Adrenal gland (tissue), 12 donors: Measurements from ENCODE around the gene RUNX3. TPM values are rescaled to one million over a fixed set of nuclear protein-coding genes. Genes with fewer than 3 reads are reported as not detected.
A peak's percentile ranks its signal among the peaks of the same experiment; 100 is the strongest.

Experiments
- DNase-seq, 7 donors: peaks; one replicate each; pipeline ENCODE4 v3.0.0-alpha.2; 2019 to 2020
- H3K27ac ChIP-seq, 5 donors: fragments of 200-600 bp; sonication (generic) in 4 of 5; 1 replicate in 3 of 5; 2 replicates in 2 of 5; pipeline versions ENCODE4 v1.5.1 to v1.8.0; 2016 to 2020; ENCODE audit warnings: mild to moderate bottlenecking in 1 of 5
- H3K27me3 ChIP-seq: fragments of 200-600 bp; 2 replicates; pipeline ENCODE4 v1.8.0; 2021
- H3K36me3 ChIP-seq, 2 donors: fragments of 200-600 bp; replicated peaks in 1 of 2; 1 replicate in 1 of 2; 2 replicates in 1 of 2; pipeline versions ENCODE4 v1.5.1 to v1.8.0; 2018 to 2022
- H3K4me1 ChIP-seq, 2 donors: fragments of 200-600 bp; replicated peaks in 1 of 2; 1 replicate in 1 of 2; 2 replicates in 1 of 2; pipeline versions ENCODE4 v1.5.1 to v1.8.0; 2018 to 2021
- H3K4me3 ChIP-seq, 4 donors: fragments of 200-600 bp; sonication (generic) in 3 of 4; one replicate each; pipeline ENCODE4 v1.5.1; 2016 to 2018
- H3K9me3 ChIP-seq, 3 donors: fragments of 200-600 bp; sonication (generic) in 1 of 3; replicated peaks in 1 of 3; 1 replicate in 2 of 3; 2 replicates in 1 of 3; pipeline versions ENCODE4 v1.5.1 to v1.8.0; 2016 to 2021
- CTCF ChIP-seq, 6 experiments: fragments of 450-650 bp in 4 of 6; fragments of 200-600 bp in 2 of 6; sonication (generic) in 1 of 6; IDR thresholded peaks; 1 replicate in 5 of 6; 2 replicates in 1 of 6; pipeline versions ENCODE4 v1.5.1 to v1.8.0; 2016 to 2021; ENCODE audit warnings: antibody characterized with exemption in 6 of 6, mild to moderate bottlenecking in 2 of 6, moderate library complexity in 1 of 6
- POLR2A ChIP-seq, 2 donors: fragments of 450-650 bp; IDR thresholded peaks; one replicate each; pipeline ENCODE4 v1.6.1; 2017; ENCODE audit warnings: antibody characterized with exemption in 2 of 2, mild to moderate bottlenecking in 2 of 2, moderate library complexity in 1 of 2
- WGBS, 4 donors: extraction: QIAGEN DNeasy Blood & Tissue Kit in 2 of 4; methylation state at CpG; one replicate each; pipeline versions ENCODE4 v1.1.5 to v1.1.7; 2013 to 2017; 5-methylcytosine and 5-hydroxymethylcytosine counted together
- intact Hi-C, 2 donors: fragments of 100-400 bp; cut with DNase I; formaldehyde crosslinking; loops; one replicate each; pipeline versions ENCODE4 v1.14.1 to v1.15.0; 2022 to 2023
- polyA plus RNA-seq, 3 donors: library from polyadenylated mRNA; stranded (reverse); fragments of 200-250 nt in 2 of 3; fragments of 350-450 nt in 1 of 3; fragmentation: Illumina TruSeq in 1 of 3; extraction: RNeasy Lipid Tissue Mini Kit (QIAGEN cat#74804) in 1 of 3; gene quantifications; one replicate each; pipeline ENCODE4 v1.2.3, GENCODE V29; 2013 to 2014
- total RNA-seq, 9 donors: library from RNA; depleted of rRNA in 4 of 9; stranded (reverse); fragments of >200 nt in 4 of 9; fragments of 120-200 nt in 1 of 9; fragmentation: NEBNext Ultra II Directional in 1 of 9; extraction: Animal tissue kit (Norgen Biotek cat#: 25700) in 1 of 9; gene quantifications; one replicate each; pipeline versions ENCODE4 v1.1.0 to v1.2.4, GENCODE V29; 2013 to 2023
- donor health status: healthy with polysubstance abuse.
- donor health status: Bipolar disorder and iron deficiency.
- donor health status: DM: yes; HTN: yes; CAD: no.
- donor health status: DM: no; HTN: no; CAD: no.
- donor health status: DM: no; HTN: no; CAD: no.
- donor health status: DM: yes; HTN: yes; CAD: no.

The RUNX3 gene
- total and polyA plus RNA-seq, 12 donors: 0.06 to 7.5 (median 2.7) TPM

DNA sequence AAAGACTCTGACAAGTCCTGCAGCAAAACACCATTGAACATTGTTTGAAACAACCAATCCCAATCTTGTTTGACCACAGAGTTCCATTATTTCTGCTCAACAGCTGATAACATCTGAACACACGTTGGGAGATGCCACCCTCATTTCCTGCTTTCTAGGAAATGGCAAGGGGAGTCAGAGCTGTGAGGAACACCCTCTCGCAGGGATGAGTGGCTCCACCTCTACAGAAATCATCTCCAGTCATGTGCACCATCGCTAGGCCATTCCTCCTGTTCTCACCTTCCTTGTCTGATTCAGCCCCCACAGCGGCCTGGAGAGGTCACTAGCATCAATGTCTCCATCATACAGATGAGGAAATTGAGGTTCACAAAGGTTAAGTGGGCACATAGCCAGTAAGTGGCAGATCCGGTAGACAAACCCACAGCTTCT lies 22.4 kb upstream of the RUNX3 start:
- 45 to 65% (median 54%) methylated on average over 5 of the region's 5 CpGs for WGBS, 4 donors
- Histone ChIP-seq H3K27me3 (no peaks in the 10 kb centered on the region), H3K4me1 (no peaks in the 10 kb centered on the region), H3K27ac (no peak overlapping the region), H3K36me3 (no peaks in the 10 kb centered on the region), H3K4me3 (no peak overlapping the region), H3K9me3 (no peaks in the 10 kb centered on the region)
- DNase-seq: no peak
- TF ChIP-seq CTCF (IDR thresholded peaks at IDR 0.05) (no peak), POLR2A (IDR thresholded peaks at IDR 0.05) (no peak)
- intact Hi-C loops: no loop called here

GRCh38 chr1:24951810-24952412 lies 21.8 kb upstream of the RUNX3 start:
- no peak for DNase-seq
- intact Hi-C loops: no loop called here
- no peaks in the 10 kb centered on the region for H3K4me1 ChIP-seq
- H3K9me3 ChIP-seq: no peaks in the 10 kb centered on the region
- no peak overlapping the region for H3K27ac ChIP-seq
- H3K36me3 ChIP-seq: no peaks in the 10 kb centered on the region
- H3K4me3 ChIP-seq: no peak overlapping the region
- no peaks in the 10 kb centered on the region for H3K27me3 ChIP-seq
- TF ChIP-seq POLR2A (IDR thresholded peaks at IDR 0.05) (no peak), CTCF (IDR thresholded peaks at IDR 0.05) (no peak)
- WGBS, 4 donors: 77 to 90% (median 83%) methylated on average over 2 of the region's 2 CpGs

DNA sequence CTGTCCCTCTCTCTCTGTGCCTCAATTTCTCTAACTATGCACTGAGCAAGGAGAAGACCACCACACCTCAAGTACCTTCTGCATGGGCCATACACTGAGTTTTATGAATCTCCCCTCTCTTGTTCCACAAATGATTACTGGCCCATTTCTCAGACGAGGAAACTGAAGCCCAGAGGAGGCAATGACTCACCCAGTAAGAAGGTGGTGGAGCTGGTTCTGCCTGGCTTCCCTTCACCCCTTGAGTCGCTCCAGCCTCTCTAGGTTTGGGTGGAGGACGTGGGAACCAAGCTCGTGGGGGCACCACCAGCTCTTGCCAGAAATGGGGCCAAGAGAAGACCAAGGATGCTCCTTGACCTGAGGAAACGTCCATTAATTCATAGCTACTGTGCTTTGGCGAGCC lies 21.3 kb upstream of the RUNX3 start:
- no peaks in the 10 kb centered on the region for H3K27me3 ChIP-seq
- no peaks in the 10 kb centered on the region for H3K4me1 ChIP-seq

DNA sequence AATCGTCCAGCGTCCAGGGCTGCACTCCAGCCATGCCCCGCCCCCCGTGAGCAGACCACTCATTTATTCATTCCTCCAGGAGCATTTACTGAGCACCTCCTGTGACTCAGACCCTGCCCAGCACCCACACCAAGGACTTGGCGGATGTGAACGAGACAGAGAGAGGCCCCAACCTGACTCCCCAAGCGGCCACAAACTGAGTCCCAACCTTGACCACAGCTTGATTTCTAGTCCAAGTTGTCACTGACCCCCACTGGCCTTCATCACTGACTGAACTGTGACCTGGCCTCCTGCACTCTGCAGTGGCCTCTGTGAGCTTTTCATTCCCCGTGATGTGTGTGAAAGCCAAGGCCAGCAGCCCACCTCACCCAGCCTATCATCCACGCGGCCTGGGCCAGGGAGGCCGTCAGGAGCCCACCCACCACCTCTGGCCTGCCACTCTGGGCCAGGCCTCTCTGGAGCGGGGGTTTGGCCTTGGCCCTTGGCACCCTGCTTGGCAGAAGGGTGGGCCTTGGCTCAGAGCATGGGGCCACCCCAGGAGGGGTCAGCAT lies 19.3 kb upstream of the RUNX3 start:
- no peak overlapping the region for H3K4me3 ChIP-seq
- WGBS, 4 donors: 55 to 75% (median 62%) methylated on average over 6 to 12 of the region's 12 CpGs

More for the DNA sequence above, 21.3 kb upstream of the RUNX3 start:
- DNase-seq: no peak
- Histone ChIP-seq H3K36me3 (no peaks in the 10 kb centered on the region), H3K27ac (no peak overlapping the region), H3K9me3 (no peaks in the 10 kb centered on the region), H3K4me3 (no peak overlapping the region)
- TF ChIP-seq POLR2A (IDR thresholded peaks at IDR 0.05): no peak
- no peak for TF ChIP-seq CTCF (IDR thresholded peaks at IDR 0.05)
- WGBS, 4 donors: 57 to 80% (median 70%) methylated on average over 6 of the region's 6 CpGs
- intact Hi-C loops: no loop called here

More for the DNA sequence above, 19.3 kb upstream of the RUNX3 start:
- intact Hi-C loops: no loop called here
- H3K27ac ChIP-seq: no peak overlapping the region
- no peaks in the 10 kb centered on the region for H3K4me1 ChIP-seq
- H3K36me3 ChIP-seq: no peaks in the 10 kb centered on the region
- peak in 1 of 7 donors; percentile 30 for DNase-seq
- TF ChIP-seq CTCF (IDR thresholded peaks at IDR 0.05): no peak
- no peak for TF ChIP-seq POLR2A (IDR thresholded peaks at IDR 0.05)
- no peaks in the 10 kb centered on the region for H3K27me3 ChIP-seq
- no peaks in the 10 kb centered on the region for H3K9me3 ChIP-seq
